Neural cell (in vitro differentiated cells): ENCODE measurements around the gene HOOK1.

ENCODE experiments used
- EP300 ChIP-seq: fragments of 450-650 bp; conservative IDR thresholded peaks from 2 replicates; pipeline ENCODE4 v1.6.1; 2014; ENCODE audit warnings: antibody characterized with exemption, mild to moderate bottlenecking, moderate library complexity; ENCODE audit not compliant: poor library complexity, severe bottlenecking
- EZH2 ChIP-seq: fragments of 200-600, 300-800 bp; shearing (Covaris generic), sonication (generic); IDR thresholded peaks from 2 replicates; pipeline ENCODE4 v1.6.1; 2014; ENCODE audit warnings: antibody characterized with exemption, low read length, borderline replicate concordance, mild to moderate bottlenecking; ENCODE audit not compliant: insufficient read depth, poor library complexity, severe bottlenecking
- POLR2AphosphoS5 ChIP-seq: IDR thresholded peaks from 2 replicates; pipeline ENCODE4 v1.6.1; 2012
- REST ChIP-seq: IDR thresholded peaks from 2 replicates; pipeline ENCODE4 v1.6.1; 2012; ENCODE audit warnings: borderline replicate concordance
- TF ChIP-seq, protein P1 (sequence below): fragments of 450-650 bp; IDR thresholded peaks from 2 replicates; pipeline ENCODE4 v1.5.1; 2014; ENCODE audit warnings: antibody characterized with exemption, mild to moderate bottlenecking, moderate library complexity; ENCODE audit not compliant: poor library complexity, severe bottlenecking

DNA sequence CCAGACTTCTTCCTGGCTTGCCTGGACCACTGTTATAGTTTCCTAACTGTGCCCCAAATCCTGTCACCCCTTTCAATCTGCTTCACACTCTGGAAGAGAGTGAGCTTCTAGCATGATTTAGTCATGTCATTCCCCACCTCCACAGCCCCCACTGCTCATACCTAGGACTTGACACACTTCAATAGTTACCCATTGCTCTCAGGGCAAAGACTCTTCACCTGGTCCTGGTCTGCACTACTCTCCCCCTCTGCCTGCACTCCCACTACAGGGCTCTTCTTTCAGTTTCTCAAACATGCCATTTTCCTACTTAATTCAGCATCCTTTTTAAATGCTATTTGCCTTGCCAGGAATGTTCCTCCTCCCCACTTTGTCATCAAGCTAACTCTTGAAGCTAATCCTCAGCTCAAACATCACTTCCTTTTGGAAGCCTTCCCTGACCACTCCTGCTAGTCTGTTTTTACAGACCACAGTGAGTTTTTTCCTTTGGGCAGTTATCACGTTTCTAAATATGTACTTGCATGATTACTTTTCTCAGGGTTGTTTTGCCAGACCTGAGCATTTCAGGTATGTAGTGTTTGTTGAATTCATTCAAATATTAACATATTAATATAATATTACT is 87.1 kb downstream of the HOOK1 start:
- TF ChIP-seq, protein P1, sequence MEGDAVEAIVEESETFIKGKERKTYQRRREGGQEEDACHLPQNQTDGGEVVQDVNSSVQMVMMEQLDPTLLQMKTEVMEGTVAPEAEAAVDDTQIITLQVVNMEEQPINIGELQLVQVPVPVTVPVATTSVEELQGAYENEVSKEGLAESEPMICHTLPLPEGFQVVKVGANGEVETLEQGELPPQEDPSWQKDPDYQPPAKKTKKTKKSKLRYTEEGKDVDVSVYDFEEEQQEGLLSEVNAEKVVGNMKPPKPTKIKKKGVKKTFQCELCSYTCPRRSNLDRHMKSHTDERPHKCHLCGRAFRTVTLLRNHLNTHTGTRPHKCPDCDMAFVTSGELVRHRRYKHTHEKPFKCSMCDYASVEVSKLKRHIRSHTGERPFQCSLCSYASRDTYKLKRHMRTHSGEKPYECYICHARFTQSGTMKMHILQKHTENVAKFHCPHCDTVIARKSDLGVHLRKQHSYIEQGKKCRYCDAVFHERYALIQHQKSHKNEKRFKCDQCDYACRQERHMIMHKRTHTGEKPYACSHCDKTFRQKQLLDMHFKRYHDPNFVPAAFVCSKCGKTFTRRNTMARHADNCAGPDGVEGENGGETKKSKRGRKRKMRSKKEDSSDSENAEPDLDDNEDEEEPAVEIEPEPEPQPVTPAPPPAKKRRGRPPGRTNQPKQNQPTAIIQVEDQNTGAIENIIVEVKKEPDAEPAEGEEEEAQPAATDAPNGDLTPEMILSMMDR = no peak
- TF ChIP-seq REST (no peak), EZH2 (no peak), POLR2AphosphoS5 (no peak), EP300 (no peak)
